Measurements from ENCODE around the gene SPOCD1. TPM values are rescaled to one million over a fixed set of nuclear protein-coding genes. Genes with fewer than 3 reads are reported as not detected.

The SPOCD1 gene
- total RNA-seq, 2 donors from 2014 or later, result 6.6 to 10.6 TPM

DNA sequence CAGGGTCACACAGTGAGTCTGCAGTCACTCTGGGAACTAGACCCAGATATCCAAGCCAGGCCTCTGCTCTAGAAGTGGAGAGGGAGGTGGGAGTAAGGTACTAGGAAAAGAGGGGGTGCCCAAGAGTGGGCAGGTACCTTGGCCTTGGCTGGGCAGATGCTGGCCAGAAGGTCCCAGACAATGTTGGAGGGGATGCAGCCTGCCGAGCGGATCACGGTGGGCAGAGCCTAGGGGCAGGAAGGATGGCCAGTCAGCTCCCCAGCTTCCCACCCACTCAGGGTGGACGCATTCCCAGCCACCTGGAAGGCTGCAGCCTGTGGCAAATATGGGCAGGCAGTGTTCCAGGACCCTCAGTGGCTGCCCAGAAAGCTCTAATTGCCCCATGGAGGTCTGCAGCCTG, 23.3 kb downstream of the SPOCD1 start:
- H3K4me1 ChIP-seq (ENCODE audit: control insufficient read depth in 1 of 2, low read depth in 2 of 2), result peaks cover 0 to 4% of the 10 kb centered on the region in 2 donors
- H3K4me3 ChIP-seq, result no peak overlapping the region
- no peaks in the 10 kb centered on the region for H3K9me3 ChIP-seq
- TF ChIP-seq, protein P1, sequence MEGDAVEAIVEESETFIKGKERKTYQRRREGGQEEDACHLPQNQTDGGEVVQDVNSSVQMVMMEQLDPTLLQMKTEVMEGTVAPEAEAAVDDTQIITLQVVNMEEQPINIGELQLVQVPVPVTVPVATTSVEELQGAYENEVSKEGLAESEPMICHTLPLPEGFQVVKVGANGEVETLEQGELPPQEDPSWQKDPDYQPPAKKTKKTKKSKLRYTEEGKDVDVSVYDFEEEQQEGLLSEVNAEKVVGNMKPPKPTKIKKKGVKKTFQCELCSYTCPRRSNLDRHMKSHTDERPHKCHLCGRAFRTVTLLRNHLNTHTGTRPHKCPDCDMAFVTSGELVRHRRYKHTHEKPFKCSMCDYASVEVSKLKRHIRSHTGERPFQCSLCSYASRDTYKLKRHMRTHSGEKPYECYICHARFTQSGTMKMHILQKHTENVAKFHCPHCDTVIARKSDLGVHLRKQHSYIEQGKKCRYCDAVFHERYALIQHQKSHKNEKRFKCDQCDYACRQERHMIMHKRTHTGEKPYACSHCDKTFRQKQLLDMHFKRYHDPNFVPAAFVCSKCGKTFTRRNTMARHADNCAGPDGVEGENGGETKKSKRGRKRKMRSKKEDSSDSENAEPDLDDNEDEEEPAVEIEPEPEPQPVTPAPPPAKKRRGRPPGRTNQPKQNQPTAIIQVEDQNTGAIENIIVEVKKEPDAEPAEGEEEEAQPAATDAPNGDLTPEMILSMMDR (IDR thresholded peaks at IDR 0.05), result no peak
- H3K27ac ChIP-seq, result no peak overlapping the region
- no peaks in the 10 kb centered on the region for H3K27me3 ChIP-seq (replicated peaks; ENCODE audit: insufficient read depth)
- no peaks in the 10 kb centered on the region for H3K36me3 ChIP-seq
- ATAC-seq (ENCODE audit: insufficient number of reproducible peaks, low FRiP score, low read depth) (no peak), DNase-seq (ENCODE audit: low spot score) (no peak)

DNA sequence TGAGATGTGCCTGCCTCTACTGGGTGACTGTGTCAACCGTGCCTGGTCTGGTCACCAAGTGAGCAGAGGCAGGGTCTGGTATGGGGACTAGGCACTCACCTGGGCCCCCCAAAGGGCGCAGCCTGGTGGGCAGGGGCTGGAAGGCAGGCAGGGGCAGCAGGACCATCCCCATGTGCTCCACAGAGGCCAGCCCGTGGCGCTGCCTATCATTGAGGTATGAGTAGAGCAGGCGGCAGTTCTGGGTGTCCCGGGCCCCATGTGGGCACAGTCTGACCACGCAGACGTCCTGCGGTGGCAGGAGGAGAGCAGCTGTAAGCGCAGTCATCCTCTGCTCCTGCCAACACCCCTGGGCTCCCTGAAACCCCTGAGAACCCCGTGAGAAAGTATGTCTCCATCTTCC, 23.7 kb downstream of the SPOCD1 start:
- Histone ChIP-seq H3K4me1 (ENCODE audit: control insufficient read depth in 1 of 2, low read depth in 2 of 2) (peaks cover 0 to 4% of the 10 kb centered on the region in 2 donors), H3K27me3 (replicated peaks; ENCODE audit: insufficient read depth) (no peaks in the 10 kb centered on the region), H3K36me3 (no peaks in the 10 kb centered on the region), H3K9me3 (no peaks in the 10 kb centered on the region), H3K27ac (no peak overlapping the region), H3K4me3 (no peak overlapping the region)
- DNase-seq (ENCODE audit: low spot score), result no peak
- TF ChIP-seq, protein P1 (IDR thresholded peaks at IDR 0.05), result no peak
- no peak for ATAC-seq (ENCODE audit: insufficient number of reproducible peaks, low FRiP score, low read depth)

DNA sequence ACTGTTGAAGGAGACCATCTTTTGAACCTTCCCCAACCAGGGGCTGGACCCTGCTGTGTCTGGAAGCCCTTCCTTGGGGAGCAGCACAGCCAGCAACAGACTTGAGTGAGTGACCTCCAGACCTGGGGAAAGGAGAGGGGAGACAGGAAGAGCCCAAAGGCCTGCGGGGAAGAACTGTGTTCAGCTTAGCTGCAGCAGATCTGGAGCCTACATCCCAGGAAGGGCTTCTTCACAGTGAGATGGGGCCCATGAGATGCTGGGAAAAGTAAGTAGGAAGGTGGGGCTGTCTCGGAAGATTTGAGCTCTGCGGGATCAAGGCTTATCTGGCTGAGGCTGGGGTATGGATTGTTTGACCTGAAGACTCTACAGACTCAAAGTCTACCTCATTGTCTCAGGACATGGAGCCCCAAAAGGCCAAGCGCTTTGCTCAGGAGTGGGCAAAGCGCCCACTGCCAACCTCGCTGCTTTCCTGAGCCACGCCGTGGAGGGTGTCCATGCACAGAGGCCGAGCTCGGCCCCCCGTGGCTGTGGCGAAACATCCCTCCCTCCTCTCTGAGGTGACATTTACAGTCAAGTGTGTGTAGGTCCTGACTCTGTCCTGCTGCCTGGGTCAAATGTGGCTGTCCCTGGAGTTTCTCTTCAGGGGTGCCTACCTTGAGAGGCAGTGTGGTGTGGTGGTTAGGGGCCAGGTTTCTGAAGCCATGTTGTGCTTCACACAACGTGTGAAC, 24.5 kb downstream of the SPOCD1 start:
- H3K9me3 ChIP-seq, result no peaks in the 10 kb centered on the region
- no peaks in the 10 kb centered on the region for H3K36me3 ChIP-seq
- ATAC-seq (ENCODE audit: insufficient number of reproducible peaks, low FRiP score, low read depth) (no peak), DNase-seq (ENCODE audit: low spot score) (no peak)
- H3K4me3 ChIP-seq, result no peak overlapping the region
- H3K27me3 ChIP-seq (replicated peaks; ENCODE audit: insufficient read depth), result no peaks in the 10 kb centered on the region
- H3K27ac ChIP-seq, result no peak overlapping the region
- TF ChIP-seq, protein P1 (IDR thresholded peaks at IDR 0.05), result no peak
- H3K4me1 ChIP-seq (ENCODE audit: control insufficient read depth in 1 of 2, low read depth in 2 of 2), result peaks cover 0 to 4% of the 10 kb centered on the region in 2 donors

DNA sequence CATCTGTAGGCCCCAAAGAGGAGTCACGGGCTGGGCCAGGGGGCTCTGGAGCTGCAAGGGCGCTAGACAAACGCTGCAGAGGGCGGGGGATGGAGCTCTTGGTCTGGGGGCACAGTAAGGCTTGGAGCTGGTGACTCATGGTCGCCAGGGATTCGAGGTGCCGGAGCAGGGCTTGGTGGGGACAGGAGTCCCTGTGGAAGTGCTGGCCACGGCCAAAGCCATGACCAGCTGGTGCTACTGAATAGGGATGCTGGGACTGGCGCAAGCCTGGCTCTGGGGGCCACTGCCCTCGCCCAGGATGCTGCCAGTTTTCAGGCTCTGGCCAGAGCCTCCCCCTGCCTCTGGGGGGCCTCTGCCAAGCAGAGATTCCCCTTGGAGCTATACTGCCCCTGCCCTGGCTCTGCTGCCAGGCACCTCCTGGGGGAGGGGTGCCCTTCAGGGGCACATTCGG, 25.2 kb downstream of the SPOCD1 start:
- Histone ChIP-seq H3K27me3 (replicated peaks; ENCODE audit: insufficient read depth) (no peaks in the 10 kb centered on the region), H3K27ac (no peak overlapping the region), H3K4me1 (ENCODE audit: control insufficient read depth in 1 of 2, low read depth in 2 of 2) (peaks cover 0 to 4% of the 10 kb centered on the region in 2 donors), H3K9me3 (no peaks in the 10 kb centered on the region), H3K4me3 (no peak overlapping the region), H3K36me3 (no peaks in the 10 kb centered on the region)
- TF ChIP-seq, protein P1 (IDR thresholded peaks at IDR 0.05), result no peak
- ATAC-seq (ENCODE audit: insufficient number of reproducible peaks, low FRiP score, low read depth), result no peak
- DNase-seq (ENCODE audit: low spot score), result no peak

DNA sequence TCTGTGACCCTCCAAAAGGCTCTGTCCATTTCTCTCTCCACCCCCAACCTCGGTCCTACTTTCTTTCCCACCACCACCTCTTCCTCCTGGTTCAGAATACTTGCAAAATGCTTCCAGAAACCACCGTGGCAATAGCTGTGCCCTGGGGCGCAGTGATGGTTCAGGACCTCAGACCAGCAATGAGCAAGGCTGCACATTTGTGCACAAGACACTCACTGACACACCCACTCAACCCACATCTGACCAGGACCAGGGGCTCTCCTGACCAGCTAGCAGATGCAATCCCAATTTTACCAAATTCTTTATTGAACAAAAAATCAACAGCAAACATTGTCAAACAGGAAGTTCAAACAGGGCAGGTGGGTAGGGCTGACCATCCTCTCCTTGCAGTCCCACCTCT, 25.7 kb downstream of the SPOCD1 start:
- ATAC-seq (ENCODE audit: insufficient number of reproducible peaks, low FRiP score, low read depth), result no peak
- H3K36me3 ChIP-seq, result no peaks in the 10 kb centered on the region
- no peaks in the 10 kb centered on the region for H3K9me3 ChIP-seq
- H3K27ac ChIP-seq, result no peak overlapping the region
- H3K4me1 ChIP-seq (ENCODE audit: control insufficient read depth in 1 of 2, low read depth in 2 of 2), result peaks cover 0 to 4% of the 10 kb centered on the region in 2 donors
- no peak for DNase-seq (ENCODE audit: low spot score)
- TF ChIP-seq, protein P1 (IDR thresholded peaks at IDR 0.05), result no peak
- no peaks in the 10 kb centered on the region for H3K27me3 ChIP-seq (replicated peaks; ENCODE audit: insufficient read depth)
- H3K4me3 ChIP-seq, result no peak overlapping the region

Data from thoracic aorta (tissue), 2 donors.